ENCODE measurements around the gene HNF4A. TPM values are rescaled to one million over a fixed set of nuclear protein-coding genes. Genes with fewer than 3 reads are reported as not detected.

The HNF4A gene
- total RNA-seq, 5 donors from 2014 or later (not counting 1 experiment from before 2014, with no cell fraction given) = 0.16 to 0.35 (median 0.32) TPM; not detected in 2

DNA sequence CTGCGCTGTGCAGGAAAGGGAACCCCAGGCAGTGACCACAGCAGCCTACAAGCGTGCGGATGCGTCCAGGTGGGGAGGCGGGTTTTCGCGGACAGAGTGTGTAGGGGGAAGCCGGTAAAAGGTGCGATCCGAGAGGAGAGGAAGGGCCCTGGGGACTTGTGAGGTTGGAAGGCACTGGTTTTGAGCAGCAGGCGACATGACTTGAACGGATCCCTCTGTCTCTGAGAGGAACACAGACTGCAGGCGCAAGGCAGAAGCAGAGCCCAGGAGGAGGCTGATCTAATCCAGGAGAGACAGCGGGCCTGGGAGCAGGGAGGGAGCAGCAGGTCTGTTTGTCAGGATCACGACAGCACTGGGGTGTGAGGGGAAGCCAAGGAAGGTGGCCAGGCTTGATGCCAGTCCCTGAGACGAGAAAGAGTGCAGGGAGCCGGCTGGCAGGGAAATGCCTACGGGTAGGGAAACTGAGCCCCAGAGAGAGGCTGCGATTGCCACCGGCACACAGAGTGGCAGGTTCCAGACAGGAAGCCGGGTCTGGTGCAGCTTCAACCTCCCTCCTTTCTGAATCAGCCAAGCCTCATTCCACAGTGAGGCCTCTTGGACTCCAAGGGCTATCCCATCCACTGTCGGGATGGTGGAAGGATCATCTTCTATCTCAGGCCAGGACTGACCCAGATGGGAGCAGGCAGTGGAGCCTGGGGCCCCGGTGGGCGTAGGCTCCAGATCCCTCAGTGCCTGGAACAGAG is 57.1 kb downstream of the HNF4A start:
- H3K27ac Mint-ChIP-seq = no peak overlapping the region
- CTCF ChIA-PET = no interaction called here
- no peak for ATAC-seq (replicated peaks in 1 of 4)
- no peaks in the 10 kb centered on the region for H3K36me3 Mint-ChIP-seq
- H3K36me3 ChIP-seq (ENCODE audit: control insufficient read depth in 2 of 2, extremely low read depth in 1 of 2, insufficient read depth in 1 of 2, low read length in 1 of 2) = no peaks in the 10 kb centered on the region
- H3K4me3 Mint-ChIP-seq = no peak overlapping the region
- no peaks in the 10 kb centered on the region for H3K4me1 ChIP-seq (ENCODE audit: control insufficient read depth in 1 of 2, extremely low read depth in 1 of 2, insufficient read depth in 2 of 2, low read length in 2 of 2)
- no peak for DNase-seq
- 35% methylated on average over 24 of the region's 24 CpGs for WGBS (ENCODE audit: insufficient coverage)
- H3K27me3 ChIP-seq (replicated peaks in 1 of 2; ENCODE audit: control insufficient read depth in 2 of 2, extremely low read depth in 1 of 2, insufficient read depth in 2 of 2, low read length in 1 of 2) = peaks cover 0 to 38% of the 10 kb centered on the region in 2 experiments
- no peak overlapping the region for H3K4me3 ChIP-seq (ENCODE audit: control insufficient read depth in 1 of 2, extremely low read depth in 1 of 2, low read length in 1 of 2)
- no peaks in the 10 kb centered on the region for H3K9me3 Mint-ChIP-seq
- no peaks in the 10 kb centered on the region for H3K4me1 Mint-ChIP-seq
- no peak overlapping the region for H3K27ac ChIP-seq (ENCODE audit: low read length)
- H3K27me3 Mint-ChIP-seq = peaks cover 9% of the 10 kb centered on the region in 2 donors
- H3K9me3 ChIP-seq = no peaks in the 10 kb centered on the region
- POLR2A ChIA-PET = no interaction called here

DNA sequence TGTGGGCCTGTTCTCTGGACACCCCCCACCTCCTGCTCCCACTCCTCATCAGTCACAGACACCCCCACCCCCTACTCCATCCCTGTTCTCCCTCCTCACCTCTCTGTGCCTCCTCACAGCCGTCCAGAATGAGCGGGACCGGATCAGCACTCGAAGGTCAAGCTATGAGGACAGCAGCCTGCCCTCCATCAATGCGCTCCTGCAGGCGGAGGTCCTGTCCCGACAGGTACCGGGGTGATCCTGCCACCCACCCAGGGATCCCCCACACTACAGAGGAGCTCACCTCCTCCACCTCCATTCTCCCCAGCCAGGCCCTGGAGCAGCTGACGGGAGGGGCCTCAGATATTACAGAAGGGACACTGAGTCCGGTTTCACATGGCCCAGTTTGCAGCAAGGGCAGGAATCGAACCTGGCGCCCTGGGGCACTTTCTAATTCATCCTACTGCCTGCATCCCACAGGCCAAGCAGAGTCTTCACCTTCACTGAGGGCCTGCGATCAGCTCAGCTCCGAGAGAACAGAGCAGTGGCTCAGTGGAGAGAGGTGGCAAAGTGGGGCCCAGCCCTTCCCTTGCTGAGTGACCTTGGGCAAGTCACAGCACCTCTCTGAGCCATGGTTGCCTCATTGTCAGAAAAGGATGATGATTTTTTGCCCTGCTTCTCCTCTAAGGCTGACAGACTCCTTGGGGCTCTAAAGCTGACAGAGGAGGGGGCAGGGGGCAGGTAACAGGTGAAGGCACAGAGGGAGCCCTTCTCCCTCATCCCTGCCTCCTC is 58.3 kb downstream of the HNF4A start:
- no peaks in the 10 kb centered on the region for H3K4me1 ChIP-seq (ENCODE audit: control insufficient read depth in 1 of 2, extremely low read depth in 1 of 2, insufficient read depth in 2 of 2, low read length in 2 of 2)
- Mint-ChIP-seq H3K4me1 (no peaks in the 10 kb centered on the region), H3K4me3 (no peak overlapping the region), H3K36me3 (no peaks in the 10 kb centered on the region), H3K27me3 (peaks cover 9% of the 10 kb centered on the region in 2 donors), H3K27ac (no peak overlapping the region), H3K9me3 (no peaks in the 10 kb centered on the region)
- ChIA-PET POLR2A (no interaction called here), CTCF (interaction anchor here in 1 of 2 donors (0.5 kb wide), 1 partner anchor 29 kb away, joined by 6 read pairs; no protein-coding TSS in a partner anchor)
- no peak overlapping the region for H3K27ac ChIP-seq (ENCODE audit: low read length)
- 85% methylated on average over 12 of the region's 14 CpGs for WGBS (ENCODE audit: insufficient coverage)
- no peak overlapping the region for H3K4me3 ChIP-seq (ENCODE audit: control insufficient read depth in 1 of 2, extremely low read depth in 1 of 2, low read length in 1 of 2)
- H3K27me3 ChIP-seq (replicated peaks in 1 of 2; ENCODE audit: control insufficient read depth in 2 of 2, extremely low read depth in 1 of 2, insufficient read depth in 2 of 2, low read length in 1 of 2) = peaks cover 0 to 38% of the 10 kb centered on the region in 2 experiments
- no peaks in the 10 kb centered on the region for H3K36me3 ChIP-seq (ENCODE audit: control insufficient read depth in 2 of 2, extremely low read depth in 1 of 2, insufficient read depth in 1 of 2, low read length in 1 of 2)
- no peaks in the 10 kb centered on the region for H3K9me3 ChIP-seq
- no peak for DNase-seq
- no peak for ATAC-seq (replicated peaks in 1 of 4)

DNA sequence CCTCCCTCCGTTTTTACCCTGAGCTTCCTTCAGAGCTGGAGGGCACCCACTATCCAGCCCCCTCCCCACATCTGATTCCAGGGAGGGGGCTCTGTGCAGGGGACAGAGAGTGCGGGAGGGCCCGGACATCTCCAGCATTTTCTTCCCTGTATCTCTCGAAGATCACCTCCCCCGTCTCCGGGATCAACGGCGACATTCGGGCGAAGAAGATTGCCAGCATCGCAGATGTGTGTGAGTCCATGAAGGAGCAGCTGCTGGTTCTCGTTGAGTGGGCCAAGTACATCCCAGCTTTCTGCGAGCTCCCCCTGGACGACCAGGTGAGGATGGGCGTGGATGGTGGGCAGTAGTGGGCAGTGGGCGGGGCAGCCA is 58.8 kb downstream of the HNF4A start:
- Histone ChIP-seq H3K4me1 (ENCODE audit: control insufficient read depth in 1 of 2, extremely low read depth in 1 of 2, insufficient read depth in 2 of 2, low read length in 2 of 2) (no peaks in the 10 kb centered on the region), H3K27me3 (replicated peaks in 1 of 2; ENCODE audit: control insufficient read depth in 2 of 2, extremely low read depth in 1 of 2, insufficient read depth in 2 of 2, low read length in 1 of 2) (peaks cover 0 to 38% of the 10 kb centered on the region in 2 experiments), H3K36me3 (ENCODE audit: control insufficient read depth in 2 of 2, extremely low read depth in 1 of 2, insufficient read depth in 1 of 2, low read length in 1 of 2) (no peaks in the 10 kb centered on the region), H3K4me3 (ENCODE audit: control insufficient read depth in 1 of 2, extremely low read depth in 1 of 2, low read length in 1 of 2) (no peak overlapping the region), H3K27ac (ENCODE audit: low read length) (no peak overlapping the region), H3K9me3 (no peaks in the 10 kb centered on the region)
- ATAC-seq (replicated peaks in 1 of 4) (no peak), DNase-seq (no peak)
- 88% methylated on average over 9 of the region's 16 CpGs for WGBS (ENCODE audit: insufficient coverage)
- H3K27ac Mint-ChIP-seq = no peak overlapping the region
- no peaks in the 10 kb centered on the region for H3K36me3 Mint-ChIP-seq
- ChIA-PET POLR2A (no interaction called here), CTCF (interaction anchor here in 1 of 2 donors (0.5 kb wide), 1 partner anchor 30 kb away, joined by 6 read pairs; no protein-coding TSS in a partner anchor)
- H3K4me3 Mint-ChIP-seq = no peak overlapping the region
- no peaks in the 10 kb centered on the region for H3K4me1 Mint-ChIP-seq
- H3K9me3 Mint-ChIP-seq = no peaks in the 10 kb centered on the region
- H3K27me3 Mint-ChIP-seq = peaks cover 9% of the 10 kb centered on the region in 2 donors

GRCh38 chr20:44414808-44415207 is 59.3 kb downstream of the HNF4A start:
- no peak overlapping the region for H3K27ac Mint-ChIP-seq
- CTCF ChIA-PET = interaction anchor here (0.5 to 0.6 kb wide), 2 partner anchors 30 to 178 kb away, joined by 3 to 6 read pairs; no protein-coding TSS in a partner anchor
- no peak for ATAC-seq (replicated peaks in 1 of 4)
- Histone ChIP-seq H3K36me3 (ENCODE audit: control insufficient read depth in 2 of 2, extremely low read depth in 1 of 2, insufficient read depth in 1 of 2, low read length in 1 of 2) (no peaks in the 10 kb centered on the region), H3K27me3 (replicated peaks in 1 of 2; ENCODE audit: control insufficient read depth in 2 of 2, extremely low read depth in 1 of 2, insufficient read depth in 2 of 2, low read length in 1 of 2) (peaks cover 0 to 38% of the 10 kb centered on the region in 2 experiments), H3K9me3 (no peaks in the 10 kb centered on the region), H3K27ac (ENCODE audit: low read length) (no peak overlapping the region), H3K4me1 (ENCODE audit: control insufficient read depth in 1 of 2, extremely low read depth in 1 of 2, insufficient read depth in 2 of 2, low read length in 2 of 2) (no peaks in the 10 kb centered on the region), H3K4me3 (ENCODE audit: control insufficient read depth in 1 of 2, extremely low read depth in 1 of 2, low read length in 1 of 2) (no peak overlapping the region)
- H3K4me3 Mint-ChIP-seq = no peak overlapping the region
- no peaks in the 10 kb centered on the region for H3K9me3 Mint-ChIP-seq
- H3K36me3 Mint-ChIP-seq = no peaks in the 10 kb centered on the region
- H3K27me3 Mint-ChIP-seq = peaks cover 9% of the 10 kb centered on the region in 2 donors
- POLR2A ChIA-PET = no interaction called here
- H3K4me1 Mint-ChIP-seq = no peaks in the 10 kb centered on the region
- DNase-seq = no peak

DNA sequence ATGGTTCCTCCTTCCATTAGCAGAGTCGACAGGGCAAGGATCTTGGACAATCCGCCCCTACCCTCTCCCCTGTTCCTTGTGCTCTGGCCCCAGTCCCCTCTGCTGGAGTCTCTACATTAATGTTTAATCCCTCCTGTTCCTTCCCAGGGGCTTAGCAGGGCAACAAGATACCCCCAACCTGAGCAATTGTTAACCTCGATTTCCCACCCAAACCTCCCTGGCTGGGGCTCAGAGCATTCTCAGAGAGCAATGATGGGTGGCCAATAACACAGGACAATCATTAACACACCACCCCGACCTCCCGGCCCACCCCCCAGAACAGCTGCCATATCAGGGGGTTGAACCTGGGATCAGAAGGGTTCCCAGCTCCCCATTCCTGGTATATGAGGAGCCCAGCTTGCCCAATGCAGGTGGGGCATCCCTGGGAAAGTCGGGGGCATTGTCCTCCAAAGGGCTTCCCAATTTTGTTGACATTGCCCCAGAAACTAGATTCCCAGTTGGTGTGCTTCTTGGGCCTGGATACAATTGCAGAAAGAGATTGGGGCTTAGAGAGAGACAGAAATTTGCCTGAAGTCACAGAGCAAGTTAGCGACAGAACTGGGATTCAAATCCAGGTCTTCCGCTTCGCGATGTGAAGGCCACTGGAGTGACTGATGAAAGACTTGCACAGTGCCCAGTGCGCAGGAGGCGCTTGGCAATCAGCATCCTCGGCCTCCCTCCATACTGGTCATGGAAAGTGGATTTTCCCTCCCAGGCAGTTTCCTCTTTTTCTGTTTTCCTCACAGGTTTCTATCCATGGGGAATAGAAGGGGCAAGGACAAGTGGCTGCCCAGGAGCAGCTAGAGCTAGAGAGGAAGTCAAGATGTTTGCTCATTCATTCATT is 60.6 kb downstream of the HNF4A start:
- Mint-ChIP-seq H3K27me3 (peaks cover 9 to 12% of the 10 kb centered on the region in 2 donors), H3K4me1 (no peaks in the 10 kb centered on the region), H3K36me3 (no peaks in the 10 kb centered on the region), H3K9me3 (no peaks in the 10 kb centered on the region), H3K4me3 (no peak overlapping the region), H3K27ac (no peak overlapping the region)
- CTCF ChIA-PET = no interaction called here
- no peaks in the 10 kb centered on the region for H3K4me1 ChIP-seq (ENCODE audit: control insufficient read depth in 1 of 2, extremely low read depth in 1 of 2, insufficient read depth in 2 of 2, low read length in 2 of 2)
- DNase-seq = no peak
- H3K27me3 ChIP-seq (replicated peaks in 1 of 2; ENCODE audit: control insufficient read depth in 2 of 2, extremely low read depth in 1 of 2, insufficient read depth in 2 of 2, low read length in 1 of 2) = peaks cover under 1 to 32% of the 10 kb centered on the region in 2 experiments
- no peak overlapping the region for H3K4me3 ChIP-seq (ENCODE audit: control insufficient read depth in 1 of 2, extremely low read depth in 1 of 2, low read length in 1 of 2)
- no peaks in the 10 kb centered on the region for H3K9me3 ChIP-seq
- POLR2A ChIA-PET = no interaction called here
- WGBS (ENCODE audit: insufficient coverage) = 73% methylated on average over 7 of the region's 13 CpGs
- no peaks in the 10 kb centered on the region for H3K36me3 ChIP-seq (ENCODE audit: control insufficient read depth in 2 of 2, extremely low read depth in 1 of 2, insufficient read depth in 1 of 2, low read length in 1 of 2)
- no peak overlapping the region for H3K27ac ChIP-seq (ENCODE audit: low read length)
- ATAC-seq (replicated peaks in 1 of 4) = no peak
